GM12878 (cell line): ENCODE data around the gene AOPEP. TPM values are rescaled to one million over a fixed set of nuclear protein-coding genes. Genes with fewer than 3 reads are reported as not detected.

Experiments
- ATF7 ChIP-seq: fragments of 450-650 bp; IDR thresholded peaks from 2 replicates; pipeline ENCODE4 v1.6.1; 2016; ENCODE audit warnings: low read depth, mild to moderate bottlenecking
- E2F4 ChIP-seq: IDR thresholded peaks from 2 replicates; pipeline ENCODE4 v1.6.1; 2012; ENCODE audit warnings: low read depth, low read length, improper control_type of control experiment
- GATAD2B ChIP-seq: fragments of 450-650 bp; conservative IDR thresholded peaks from 2 replicates; pipeline ENCODE4 v1.6.1; 2017; ENCODE audit warnings: low read depth, mild to moderate bottlenecking, moderate library complexity
- IRF3 ChIP-seq: fragments of 450-650 bp; IDR thresholded peaks from 2 replicates; pipeline ENCODE4 v1.6.1; 2014; ENCODE audit warnings: mild to moderate bottlenecking
- JUND ChIP-seq: IDR thresholded peaks from 2 replicates; pipeline ENCODE4 v1.6.1; 2012; ENCODE audit warnings: low read depth, mild to moderate bottlenecking, low read length, improper control_type of control experiment, moderate library complexity
- MTA3 ChIP-seq: IDR thresholded peaks from 2 replicates; pipeline ENCODE4 v1.6.1; 2012; ENCODE audit warnings: low read length, inconsistent platforms, borderline replicate concordance
- NR2C1 ChIP-seq: fragments of 450-650 bp; IDR thresholded peaks from 2 replicates; pipeline ENCODE4 v1.6.1; 2017; ENCODE audit warnings: antibody characterized with exemption, mild to moderate bottlenecking, moderate library complexity
- POLR2AphosphoS2 ChIP-seq: IDR thresholded peaks from 2 replicates; pipeline ENCODE4 v1.6.1; 2011; ENCODE audit warnings: low read depth, mild to moderate bottlenecking, low read length, improper control_type of control experiment, moderate library complexity
- RBBP5 ChIP-seq: fragments of 200-600 bp; sonication (generic); conservative IDR thresholded peaks from 2 replicates; pipeline ENCODE4 v1.6.1; 2016
- SUZ12 ChIP-seq: fragments of 200-600 bp; sonication (generic); IDR thresholded peaks from one replicate; pipeline ENCODE4 v1.6.1; 2018; ENCODE audit warnings: antibody characterized with exemption, mild to moderate bottlenecking; ENCODE audit not compliant: unreplicated experiment
- TBL1XR1 ChIP-seq: IDR thresholded peaks from 2 replicates; pipeline ENCODE4 v1.6.1; 2012; ENCODE audit warnings: low read depth, low read length, improper control_type of control experiment
- TCF12 ChIP-seq: IDR thresholded peaks from 2 replicates; pipeline ENCODE4 v1.6.1; 2011; ENCODE audit warnings: low read depth, mild to moderate bottlenecking, low read length
- polyA plus RNA-seq, 11 experiments: library from polyadenylated mRNA; depleted of rRNA in 4 of 11; unstranded in 6 of 11; stranded (reverse) in 5 of 11; fragments of >200 nt; fragmentation: Nextera tagmentation in 4 of 11; fragmentation: Illumina TruSeq in 1 of 11; extraction: Ambion mirVana in 4 of 11; extraction: Trizol in 1 of 11; gene quantifications; 1 replicate in 1 of 11; 2 replicates in 10 of 11; pipeline versions ENCODE4 v1.2.1 to v1.2.3, GENCODE V29; 2011 to 2016; ENCODE audit warnings: inconsistent platforms in 2 of 11, missing spikeins in 2 of 11, low read depth in 1 of 11
- total RNA-seq, 4 experiments: library from RNA; depleted of rRNA in 3 of 4; stranded (reverse); fragments of >200 nt in 3 of 4; fragmentation: Illumina TruSeq in 1 of 4; extraction: Trizol in 1 of 4; gene quantifications; 2 replicates each; pipeline versions ENCODE4 v1.2.1 to v1.2.3, GENCODE V29; 2013 to 2021
- TF ChIP-seq, protein P1 (sequence below): fragments of 450-650 bp; IDR thresholded peaks from 2 replicates; pipeline ENCODE4 v1.6.1; 2018; ENCODE audit warnings: borderline replicate concordance, mild to moderate bottlenecking; ENCODE audit not compliant: partially characterized antibody

The AOPEP gene
- total and polyA plus RNA-seq, 10 of the 15 experiments (the other 5 are each of a cell fraction or from before 2014, with no cell fraction given): 2.3 to 16.9 (median 10.1) TPM

DNA sequence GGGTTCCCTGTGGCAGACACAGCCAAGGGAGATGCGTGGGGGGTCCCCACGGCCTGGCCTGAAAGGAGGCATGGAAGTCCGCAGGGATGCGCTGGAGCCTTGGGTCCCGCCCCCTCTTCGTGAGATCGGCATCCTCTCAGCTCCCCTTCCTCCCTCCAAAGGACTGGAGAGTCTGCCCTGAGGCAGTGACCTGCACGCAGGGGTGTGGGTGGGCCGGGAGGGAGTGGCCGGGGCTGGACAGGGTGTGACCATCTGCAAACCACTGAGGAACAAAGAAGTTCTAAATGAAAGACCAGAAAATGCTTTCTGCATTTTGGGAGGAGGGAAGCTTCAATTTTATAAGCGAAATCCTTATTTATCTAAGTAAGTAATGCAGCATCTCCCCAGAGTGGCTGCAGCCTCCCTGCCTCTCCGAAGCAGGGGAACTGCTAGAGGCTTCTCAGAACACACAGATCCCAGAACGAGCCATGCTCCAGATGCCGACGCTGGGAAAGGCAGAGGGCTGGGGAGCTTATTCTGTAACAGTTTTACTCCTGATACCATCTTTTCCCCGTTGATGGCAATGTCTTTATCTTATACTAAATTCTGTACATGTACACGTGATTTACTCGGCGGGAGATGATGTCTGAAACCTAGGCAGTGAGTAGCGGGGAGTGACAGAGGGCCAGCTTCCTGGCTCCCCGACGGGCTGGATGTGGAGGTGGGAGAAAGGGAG lies 369.3 kb downstream of the AOPEP start (continued):
- TF ChIP-seq, protein P1, sequence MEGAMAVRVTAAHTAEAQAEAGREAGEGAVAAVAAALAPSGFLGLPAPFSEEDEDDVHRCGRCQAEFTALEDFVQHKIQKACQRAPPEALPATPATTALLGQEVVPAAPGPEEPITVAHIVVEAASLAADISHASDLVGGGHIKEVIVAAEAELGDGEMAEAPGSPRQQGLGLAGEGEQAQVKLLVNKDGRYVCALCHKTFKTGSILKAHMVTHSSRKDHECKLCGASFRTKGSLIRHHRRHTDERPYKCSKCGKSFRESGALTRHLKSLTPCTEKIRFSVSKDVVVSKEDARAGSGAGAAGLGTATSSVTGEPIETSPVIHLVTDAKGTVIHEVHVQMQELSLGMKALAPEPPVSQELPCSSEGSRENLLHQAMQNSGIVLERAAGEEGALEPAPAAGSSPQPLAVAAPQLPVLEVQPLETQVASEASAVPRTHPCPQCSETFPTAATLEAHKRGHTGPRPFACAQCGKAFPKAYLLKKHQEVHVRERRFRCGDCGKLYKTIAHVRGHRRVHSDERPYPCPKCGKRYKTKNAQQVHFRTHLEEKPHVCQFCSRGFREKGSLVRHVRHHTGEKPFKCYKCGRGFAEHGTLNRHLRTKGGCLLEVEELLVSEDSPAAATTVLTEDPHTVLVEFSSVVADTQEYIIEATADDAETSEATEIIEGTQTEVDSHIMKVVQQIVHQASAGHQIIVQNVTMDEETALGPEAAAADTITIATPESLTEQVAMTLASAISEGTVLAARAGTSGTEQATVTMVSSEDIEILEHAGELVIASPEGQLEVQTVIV: no peak
- TF ChIP-seq NR2C1 (no peak), SUZ12 (no peak), TBL1XR1 (no peak), POLR2AphosphoS2 (no peak), MTA3 (no peak), GATAD2B (no peak), TCF12 (no peak), JUND (no peak), ATF7 (no peak), IRF3 (no peak), E2F4 (no peak), RBBP5 (no peak)
